HepG2 (cell line): ENCODE data around the gene TADA2B. TPM values are rescaled to one million over a fixed set of nuclear protein-coding genes. Genes with fewer than 3 reads are reported as not detected.

ENCODE experiments used
- ATAC-seq: fragments of 200-7000 bp; cut with Tn5 transposase; 3 replicates; pipeline ENCODE4 v1.9.1; 2020; ENCODE audit warnings: mild to moderate bottlenecking, moderate library complexity
- Bru-seq: library from RNA; stranded (reverse); fragments of 400-500 nt; gene quantifications from one replicate; lab custom pipeline; 2021; lab: Mats Ljungman, UMichigan
- BruChase-seq, 2 experiments: library from RNA; stranded (reverse); fragments of 400-500 nt; gene quantifications; one replicate each; lab custom pipeline; 2021; lab: Mats Ljungman, UMichigan
- BruUV-seq: library from RNA; stranded (reverse); fragments of 400-500 nt; replicated peaks from 2 replicates; lab custom pipeline; 2021; lab: Mats Ljungman, UMichigan
- CTCF ChIA-PET: fragments of 300-600 bp; formaldehyde crosslinking; extraction: SDS; loops from one replicate; lab custom pipeline; 2021; ENCODE audit warnings: low total read pairs, inconsistent platforms, low intra/inter-chr PET ratio; lab: Yijun Ruan, JAX
- POLR2A ChIA-PET: fragments of 350-600 bp; sonication (Branson Sonifier 250); formaldehyde crosslinking; loops from one replicate; lab custom pipeline; 2020; ENCODE audit warnings: antibody characterized with exemption, inconsistent platforms; lab: Yijun Ruan, JAX
- DNase-seq: peaks from one replicate; pipeline ENCODE4 v3.0.0-alpha.2; 2015; ENCODE audit warnings: low spot score
- FAIRE-seq: peaks from 3 replicates; lab custom pipeline; 2011; peaks lifted over from hg19 to GRCh38; lab: Jason Lieb, UNC
- H2AFZ ChIP-seq: one replicate; pipeline ENCODE4 v1.6.1; 2011; ENCODE audit warnings: low read length, inconsistent platforms
- H3K27ac ChIP-seq: fragments of 300-600 bp; 3 replicates; pipeline ENCODE4 v1.8.0; 2011; ENCODE audit warnings: mixed run types, mild to moderate bottlenecking, mixed read lengths, low read length, inconsistent platforms; ENCODE audit not compliant: insufficient read depth; ENCODE audit errors: extremely low read length
- H3K27me3 ChIP-seq, 2 experiments: fragments of 200-600 bp in 1 of 2; 2 replicates in 1 of 2; 3 replicates in 1 of 2; pipeline versions ENCODE4 v1.6.0 to v1.8.0; 2011; ENCODE audit warnings: low read length in 2 of 2, mild to moderate bottlenecking in 2 of 2, moderate library complexity in 2 of 2, inconsistent platforms in 1 of 2; ENCODE audit not compliant: insufficient read depth in 2 of 2, control insufficient read depth in 1 of 2
- H3K36me3 ChIP-seq, 2 experiments: fragments of 200-600 bp in 1 of 2; replicated peaks in 1 of 2; 2 replicates in 1 of 2; 3 replicates in 1 of 2; pipeline versions ENCODE4 v1.5.1 to v1.8.0; 2011; ENCODE audit warnings: low read length in 2 of 2, inconsistent platforms in 1 of 2; ENCODE audit not compliant: insufficient read depth in 2 of 2, control insufficient read depth in 1 of 2
- H3K4me1 ChIP-seq: 2 replicates; pipeline ENCODE4 v1.5.1; 2012; ENCODE audit warnings: low read length, inconsistent platforms; ENCODE audit not compliant: insufficient read depth
- H3K4me2 ChIP-seq: 2 replicates; pipeline ENCODE4 v1.6.0; 2011; ENCODE audit warnings: low read depth, low read length, inconsistent platforms
- H3K4me3 ChIP-seq, 3 experiments: fragments of 200-600 bp in 1 of 3; sonication (generic), shearing (Covaris generic) in 1 of 3; replicated peaks in 1 of 3; 2 replicates each; pipeline ENCODE4 v1.5.1; 2011 to 2016; ENCODE audit warnings: low read length in 3 of 3, inconsistent platforms in 2 of 3, low read depth in 2 of 3, mild to moderate bottlenecking in 2 of 3, control low read depth in 1 of 3, mixed read lengths in 1 of 3; ENCODE audit not compliant: insufficient read depth in 1 of 3
- H3K79me2 ChIP-seq: one replicate; pipeline ENCODE4 v1.6.1; 2011; ENCODE audit warnings: low read length, inconsistent platforms; ENCODE audit not compliant: insufficient read depth
- H3K9ac ChIP-seq: 2 replicates; pipeline ENCODE4 v1.6.0; 2011; ENCODE audit warnings: mild to moderate bottlenecking, low read depth, low read length, inconsistent platforms; ENCODE audit not compliant: insufficient read depth
- H3K9me3 ChIP-seq: 2 replicates; pipeline ENCODE4 v1.5.1; 2012; ENCODE audit warnings: mild to moderate bottlenecking, low read length
- H4K20me1 ChIP-seq: 2 replicates; pipeline ENCODE4 v1.6.0; 2011; ENCODE audit warnings: inconsistent platforms, mild to moderate bottlenecking, low read length, moderate library complexity; ENCODE audit not compliant: insufficient read depth
- CREBL2 ChIP-seq: sonication (generic); formaldehyde crosslinking; IDR thresholded peaks from 2 replicates; pipeline ENCODE4 v1.8.1; 2023; ENCODE audit warnings: missing genetic modification reagents, mild to moderate bottlenecking, borderline replicate concordance
- FOXK2 ChIP-seq: fragments of 450-650 bp; IDR thresholded peaks from 2 replicates; pipeline ENCODE4 v1.6.1; 2016
- MAZ ChIP-seq, 2 experiments: sonication (generic) in 1 of 2; formaldehyde crosslinking in 1 of 2; IDR thresholded peaks; 2 replicates each; pipeline versions ENCODE4 v1.5.0 to v1.6.1; 2012 to 2020; ENCODE audit warnings: low read depth in 2 of 2, mild to moderate bottlenecking in 2 of 2, borderline replicate concordance in 1 of 2, improper control_type of control experiment in 1 of 2, low read length in 1 of 2, missing genetic modification reagents in 1 of 2, moderate library complexity in 1 of 2
- NFE2L2 ChIP-seq: fragments of 150-350 bp; IDR thresholded peaks from 2 replicates; pipeline ENCODE4 v1.6.1; 2014; ENCODE audit warnings: low read length
- NKX3-1 ChIP-seq: sonication (generic); formaldehyde crosslinking; IDR thresholded peaks from 2 replicates; pipeline ENCODE4 v1.5.0; 2020; ENCODE audit warnings: missing genetic modification reagents
- PITX1 ChIP-seq: sonication (generic); formaldehyde crosslinking; IDR thresholded peaks from 2 replicates; pipeline ENCODE4 v1.5.1; 2020; ENCODE audit warnings: mild to moderate bottlenecking, missing genetic modification reagents
- RBFOX2 ChIP-seq: fragments of 200-400 bp; formaldehyde crosslinking; IDR thresholded peaks from 2 replicates; pipeline ENCODE4 v1.6.1; 2017; ENCODE audit warnings: low read depth, mild to moderate bottlenecking, low read length
- REPIN1 ChIP-seq: sonication (generic); formaldehyde crosslinking; IDR thresholded peaks from 2 replicates; pipeline ENCODE4 v1.8.0; 2022; ENCODE audit warnings: missing genetic modification reagents, low read depth, mild to moderate bottlenecking, borderline replicate concordance
- SMARCC2 ChIP-seq: fragments of 450-650 bp; IDR thresholded peaks from 2 replicates; pipeline ENCODE4 v1.6.1; 2017; ENCODE audit warnings: antibody characterized with exemption, mild to moderate bottlenecking
- XBP1 ChIP-seq: sonication (generic); formaldehyde crosslinking; IDR thresholded peaks from 2 replicates; pipeline ENCODE4 v1.5.0; 2020; ENCODE audit warnings: missing genetic modification reagents
- ZNF292 ChIP-seq: sonication (generic); formaldehyde crosslinking; IDR thresholded peaks from 2 replicates; pipeline ENCODE4 v1.8.1; 2022; ENCODE audit warnings: mild to moderate bottlenecking, low read depth, missing genetic modification reagents, borderline replicate concordance
- WGBS: methylation state at CpG from one replicate; pipeline ENCODE4 v1.1.6; 2017; ENCODE audit warnings: low lambda C conversion rate; 5-methylcytosine and 5-hydroxymethylcytosine counted together
- in situ Hi-C: cut with HindIII; loops from 2 replicates; pipeline ENCODE4 v1.10.0; 2017; ENCODE audit warnings: low pct_unique_long_range_greater_than_20kb; ENCODE audit not compliant: extremely low pct_ligation_motif_present
- intact Hi-C: fragments of 100-400 bp; cut with micrococcal nuclease; formaldehyde crosslinking; loops from one replicate; pipeline ENCODE4 v1.10.0; 2022; ENCODE audit not compliant: unreplicated experiment
- long read RNA-seq, 2 experiments: library from RNA in 1 of 2; library from polyadenylated mRNA in 1 of 2; stranded (forward) in 1 of 2; unstranded in 1 of 2; transcript quantifications; one replicate each; pipeline ENCODE4 v2.0.0, GENCODE V29; 2019 to 2022
- polyA minus RNA-seq, 3 experiments: library from RNA; depleted of rRNA, polyadenylated mRNA; stranded (reverse); fragments of >200 nt; gene quantifications; 2 replicates each; pipeline ENCODE4 v1.2.3, GENCODE V29; 2011; ENCODE audit warnings: low replicate concordance in 1 of 3
- polyA plus RNA-seq, 8 experiments: library from polyadenylated mRNA; depleted of rRNA in 3 of 8; stranded (reverse) in 7 of 8; unstranded in 1 of 8; fragments of >200 nt; fragmentation: Illumina TruSeq in 4 of 8; extraction: Trizol in 4 of 8; gene quantifications; 2 replicates each; pipeline versions ENCODE4 v1.2.1 to v1.2.3, GENCODE V29; 2011 to 2016; ENCODE audit warnings: low read depth in 4 of 8, missing spikeins in 1 of 8, mixed read lengths in 1 of 8; ENCODE audit not compliant: insufficient read depth in 1 of 8
- total RNA-seq, 5 experiments: library from RNA; depleted of rRNA; stranded (reverse); fragments of >200 nt; fragmentation: Illumina TruSeq; extraction: Trizol; gene quantifications; 2 replicates each; pipeline ENCODE4 v1.2.3, GENCODE V29; 2016; ENCODE audit warnings: low read depth in 1 of 5

The TADA2B gene
- total RNA-seq (2016; rRNA removed; fragmentation: Illumina TruSeq; extraction: Trizol) = 8.6 and 8.9 TPM in 2 replicates
- total RNA-seq (2016; cell fraction: cytosol; rRNA removed; fragmentation: Illumina TruSeq; extraction: Trizol; ENCODE audit: low read depth) = 2.2 and 3.1 TPM in 2 replicates
- total RNA-seq (2016; cell fraction: insoluble cytoplasmic fraction; rRNA removed; fragmentation: Illumina TruSeq; extraction: Trizol) = 7.2 and 8.0 TPM in 2 replicates
- total RNA-seq (2016; cell fraction: membrane; rRNA removed; fragmentation: Illumina TruSeq; extraction: Trizol) = 11.2 and 13.1 TPM in 2 replicates
- 5.6 and 5.9 TPM in 2 replicates for total RNA-seq (2016; cell fraction: nucleus; rRNA removed; fragmentation: Illumina TruSeq; extraction: Trizol)
- polyA plus RNA-seq (2011; rRNA removed) = 4.6 and 5.1 TPM in 2 replicates
- polyA plus RNA-seq (2011; cell fraction: cytosol; rRNA removed) = 5.0 and 5.2 TPM in 2 replicates
- 5.8 and 6.6 TPM in 2 replicates for polyA plus RNA-seq (2011; cell fraction: nucleus; rRNA removed)
- polyA plus RNA-seq (2012) = 8.0 and 9.4 TPM in 2 replicates
- polyA plus RNA-seq (2016; cell fraction: cytosol; fragmentation: Illumina TruSeq; extraction: Trizol; ENCODE audit: low read depth) = 2.2 and 2.7 TPM in 2 replicates
- 10.4 and 13.0 TPM in 2 replicates for polyA plus RNA-seq (2016; cell fraction: insoluble cytoplasmic fraction; fragmentation: Illumina TruSeq; extraction: Trizol; ENCODE audit: low read depth)
- 8.6 and 9.7 TPM in 2 replicates for polyA plus RNA-seq (2016; cell fraction: membrane; fragmentation: Illumina TruSeq; extraction: Trizol; ENCODE audit: low read depth)
- polyA plus RNA-seq (2016; cell fraction: nucleus; fragmentation: Illumina TruSeq; extraction: Trizol; ENCODE audit: insufficient read depth, low read depth) = 10.6 and 12.8 TPM in 2 replicates
- 6.9 and 14.2 TPM in 2 replicates for polyA minus RNA-seq (2011; rRNA and poly(A)+ RNA removed; ENCODE audit: low replicate concordance)
- 3.9 and 5.1 TPM in 2 replicates for polyA minus RNA-seq (2011; cell fraction: cytosol; rRNA and poly(A)+ RNA removed)
- 5.9 and 6.6 TPM in 2 replicates for polyA minus RNA-seq (2011; cell fraction: nucleus; rRNA and poly(A)+ RNA removed)
- percentile 72 among the genes with signal in this experiment for Bru-seq, nascent RNA
- percentile 85 among the genes with signal in this experiment for BruChase-seq, experiment 1, labeled RNA remaining after a 6-hour chase
- percentile 85 among the genes with signal in this experiment for BruChase-seq, experiment 2, labeled RNA remaining after a 2-hour chase
- long read RNA-seq, experiment 1, partial matches to known transcripts = 0 of 3 reads
- long read RNA-seq, experiment 1, other reads (novel, unspliced or antisense) = 0 of 3 reads
- long read RNA-seq, experiment 2, full-length matches to known transcripts = 36 of 46 reads
- long read RNA-seq, experiment 2, partial matches to known transcripts = 0 of 46 reads
- long read RNA-seq, experiment 2, other reads (novel, unspliced or antisense) = 10 of 46 reads

GRCh38 chr4:7043284-7044136 is at the start of gene TADA2B:
TADA2B (plus strand) TSS chr4:7043372; CDS start chr4:7043580, 208 bp downstream.
- ChIA-PET CTCF (interaction anchor here (1.9 kb wide), 1 partner anchor 27 kb away, joined by 7 read pairs; no protein-coding TSS in a partner anchor), POLR2A (interaction anchor here (0.9 to 5.6 kb wide), 12 partner anchors 9 to 370 kb away, joined by 3 to 64 read pairs (median 6); partner anchors contain the start of gene GRPEL1)
- FAIRE-seq (no peak), DNase-seq (no peak), ATAC-seq (peak; percentile 17)
- Histone ChIP-seq H3K9ac (peak within 1 kb of the TSS; percentile 95), H3K27ac (peak within 1 kb of the TSS; percentile 77), H3K4me1 (peaks cover 42% of the 10 kb centered on the region), H3K36me3 (peaks cover 0 to 3% of the 10 kb centered on the region in 2 experiments; a peak in 2 of 5 replicates), H3K27me3 (peaks cover 0 to 5% of the 10 kb centered on the region in 2 experiments; a peak in 1 of 5 replicates), H3K4me2 (peak within 1 kb of the TSS; percentile 96), H2AFZ (no peak within 1 kb of the TSS), H3K79me2 (peaks cover 49% of the 10 kb centered on the region), H3K4me3 (peak within 1 kb of the TSS; percentile 78 to 99 (median 96)), H3K9me3 (no peaks in the 10 kb centered on the region), H4K20me1 (0 out of 2 replicates have a peak, but pooled peaks cover 9% of the 10 kb centered on the region)
- WGBS = 3% methylated on average over 15 of the region's 119 CpGs
- no TSS peak for BruUV-seq
- intact Hi-C loops = loop anchor here (10.0 kb wide), 1 partner anchor 139 kb away; the partner anchor contains the start of gene TBC1D14
- in situ Hi-C loops = no loop called here
- TF ChIP-seq CREBL2 (CRISPR knock-in tag) (no peak), RBFOX2 (peak; percentile 75), NFE2L2 (no peak), SMARCC2 (no peak), FOXK2 (no peak), ZNF292 (CRISPR knock-in tag) (no peak), MAZ (IDR thresholded peaks at IDR 0.05; ENCODE audit: borderline replicate concordance, low read depth, low read length) (no peak), MAZ (CRISPR knock-in tag; IDR thresholded peaks at IDR 0.05; ENCODE audit: low read depth) (peak; percentile 54; the same call in 1 of the 2 replicates), NKX3-1 (no peak), XBP1 (CRISPR knock-in tag) (0 out of 2 replicates have a peak, but pooled peaks have one; percentile 40), REPIN1 (CRISPR knock-in tag) (0 out of 2 replicates have a peak, but pooled peaks have one; percentile 3), PITX1 (CRISPR knock-in tag) (0 out of 2 replicates have a peak, but pooled peaks have one; percentile 32)
